Muscle of arm (tissue), 12 donors: Measurements from ENCODE around the gene STH. TPM values are rescaled to one million over a fixed set of nuclear protein-coding genes. Genes with fewer than 3 reads are reported as not detected.
"Not testable (repeated sequence)": the region's sequence is repeated elsewhere in the genome, so short reads cannot be mapped to it uniquely, and the experiment has no call there.

Experiments
- DNase-seq: peaks from one replicate; pipeline ENCODE4 v3.0.0-alpha.2; 2013
- polyA plus RNA-seq, 12 donors: library from polyadenylated mRNA; unstranded; fragments of 120-200 nt; gene quantifications; one replicate each; pipeline ENCODE4 v1.2.1, GENCODE V29; 2013; ENCODE audit not compliant: insufficient read length in 12 of 12

STH gene
- polyA plus RNA-seq, 12 donors, result 0.57 TPM; not detected in 11

GRCh38 chr17:46003907-46004748, 5.1 kb downstream of the STH start:
- DNase-seq, result peak; percentile 20

GRCh38 chr17:46006082-46006481, 7.0 kb downstream of the STH start:
- DNase-seq, result not testable (repeated sequence)

- no peak for DNase-seq
Observed at GRCh38 chr17:46007461-46007965, 8.5 kb downstream of the STH start.

GRCh38 chr17:46008591-46008990, 9.5 kb downstream of the STH start:
- no peak for DNase-seq

- no peak for DNase-seq
Observed at GRCh38 chr17:46009681-46010596, 10.9 kb downstream of the STH start.

- no peak for DNase-seq
Observed at GRCh38 chr17:46010597-46011186, 11.6 kb downstream of the STH start.

- DNase-seq, result no peak
Observed at GRCh38 chr17:46011711-46012505, 12.9 kb downstream of the STH start.

GRCh38 chr17:46012506-46013079, 13.5 kb downstream of the STH start:
- no peak for DNase-seq

- no peak for DNase-seq
Observed at GRCh38 chr17:46013127-46013501, 14.1 kb downstream of the STH start.

- DNase-seq, result peak; percentile 27
Observed at GRCh38 chr17:46013502-46014165, 14.6 kb downstream of the STH start.

- DNase-seq, result not testable (repeated sequence)
Observed at GRCh38 chr17:46019408-46019925, 20.4 kb downstream of the STH start.

- DNase-seq, result no peak
Observed at GRCh38 chr17:46020023-46020761, 21.1 kb downstream of the STH start.

GRCh38 chr17:46020998-46021397, 21.9 kb downstream of the STH start:
- no peak for DNase-seq

- not testable (repeated sequence) for DNase-seq
Observed at GRCh38 chr17:46023366-46023765, 24.3 kb downstream of the STH start.

- DNase-seq, result no peak
Observed at GRCh38 chr17:46023783-46024388, 24.8 kb downstream of the STH start.

- DNase-seq, result no peak
Observed at GRCh38 chr17:46024590-46024989, 25.5 kb downstream of the STH start.

GRCh38 chr17:46025060-46025459, 26.0 kb downstream of the STH start:
- DNase-seq, result no peak

- DNase-seq, result no peak
Observed at GRCh38 chr17:46025510-46026165, 26.6 kb downstream of the STH start.
